ENCODE data around the gene SPATA12. TPM values are rescaled to one million over a fixed set of nuclear protein-coding genes. Genes with fewer than 3 reads are reported as not detected.

The SPATA12 gene
- total RNA-seq, 2 experiments from 2014 or later, result not detected

DNA sequence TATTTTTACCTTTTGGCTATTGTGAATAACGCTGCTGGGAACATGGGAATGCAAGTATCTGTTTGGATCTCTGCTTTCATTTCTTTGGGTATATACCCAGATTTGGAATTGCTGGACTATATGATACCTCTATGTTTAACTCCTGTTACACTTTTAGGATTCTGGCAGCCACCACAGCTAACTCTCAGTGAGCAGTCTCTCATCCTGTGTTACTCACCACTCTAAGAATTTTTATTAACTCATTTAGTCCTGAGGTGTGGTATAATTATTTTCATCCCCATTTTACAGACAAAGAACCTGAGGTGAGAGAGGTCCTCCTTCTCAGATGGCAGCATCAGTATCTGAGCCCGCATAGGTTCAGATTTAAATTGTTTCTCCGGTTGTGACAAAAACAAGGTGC lies 1.1 kb downstream of the SPATA12 start:
- intact Hi-C loops (cut with micrococcal nuclease), result no loop called here
- ChIA-PET CTCF (no interaction called here), POLR2A (no interaction called here)
- H3K9me3 Mint-ChIP-seq, result no peaks in the 10 kb centered on the region
- peaks cover 3% of the 10 kb centered on the region for H3K4me1 Mint-ChIP-seq (ENCODE audit: low read depth)
- no peak overlapping the region for H3K27ac Mint-ChIP-seq
- H3K4me3 Mint-ChIP-seq, result no peak overlapping the region
- no peaks in the 10 kb centered on the region for H3K36me3 Mint-ChIP-seq (ENCODE audit: low read depth)
- TF ChIP-seq, protein P1, sequence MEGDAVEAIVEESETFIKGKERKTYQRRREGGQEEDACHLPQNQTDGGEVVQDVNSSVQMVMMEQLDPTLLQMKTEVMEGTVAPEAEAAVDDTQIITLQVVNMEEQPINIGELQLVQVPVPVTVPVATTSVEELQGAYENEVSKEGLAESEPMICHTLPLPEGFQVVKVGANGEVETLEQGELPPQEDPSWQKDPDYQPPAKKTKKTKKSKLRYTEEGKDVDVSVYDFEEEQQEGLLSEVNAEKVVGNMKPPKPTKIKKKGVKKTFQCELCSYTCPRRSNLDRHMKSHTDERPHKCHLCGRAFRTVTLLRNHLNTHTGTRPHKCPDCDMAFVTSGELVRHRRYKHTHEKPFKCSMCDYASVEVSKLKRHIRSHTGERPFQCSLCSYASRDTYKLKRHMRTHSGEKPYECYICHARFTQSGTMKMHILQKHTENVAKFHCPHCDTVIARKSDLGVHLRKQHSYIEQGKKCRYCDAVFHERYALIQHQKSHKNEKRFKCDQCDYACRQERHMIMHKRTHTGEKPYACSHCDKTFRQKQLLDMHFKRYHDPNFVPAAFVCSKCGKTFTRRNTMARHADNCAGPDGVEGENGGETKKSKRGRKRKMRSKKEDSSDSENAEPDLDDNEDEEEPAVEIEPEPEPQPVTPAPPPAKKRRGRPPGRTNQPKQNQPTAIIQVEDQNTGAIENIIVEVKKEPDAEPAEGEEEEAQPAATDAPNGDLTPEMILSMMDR (IDR thresholded peaks at IDR 0.05), result no peak
- no peak for DNase-seq
- H3K27me3 Mint-ChIP-seq, result peaks cover 6% of the 10 kb centered on the region
- ATAC-seq, result no peak

DNA sequence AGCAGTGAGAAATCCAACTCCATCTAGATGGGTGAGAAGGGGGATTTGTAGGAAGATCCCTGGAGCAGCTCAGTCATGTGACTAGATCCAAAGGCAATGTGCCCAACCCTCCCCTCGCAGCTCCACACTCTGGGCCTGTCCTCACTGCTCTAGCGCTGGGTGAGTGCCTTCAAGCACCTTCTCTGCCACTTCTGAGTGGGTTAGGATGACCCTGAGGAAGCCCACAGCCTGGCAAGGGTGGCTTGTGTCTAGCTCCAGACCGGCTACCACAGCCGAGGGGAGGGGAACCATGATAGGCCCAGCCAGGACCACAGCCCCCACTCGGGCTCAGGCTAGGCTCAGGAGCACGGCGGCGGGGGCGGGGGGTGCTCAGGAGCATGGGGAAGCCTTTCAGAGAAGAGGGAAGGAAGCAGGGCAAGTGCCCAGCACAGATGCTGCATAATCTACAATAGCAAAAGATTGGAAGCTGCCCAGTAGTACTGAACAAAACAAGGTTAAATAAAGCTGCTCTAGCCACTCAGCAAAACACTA lies 1.7 kb downstream of the SPATA12 start:
- Mint-ChIP-seq H3K36me3 (ENCODE audit: low read depth) (no peaks in the 10 kb centered on the region), H3K4me1 (ENCODE audit: low read depth) (peaks cover 3% of the 10 kb centered on the region), H3K27me3 (peaks cover 5% of the 10 kb centered on the region), H3K27ac (no peak overlapping the region), H3K9me3 (no peaks in the 10 kb centered on the region), H3K4me3 (no peak overlapping the region)
- intact Hi-C loops (cut with micrococcal nuclease), result no loop called here
- TF ChIP-seq, protein P1 (IDR thresholded peaks at IDR 0.05), result no peak
- DNase-seq (no peak), ATAC-seq (no peak)
- ChIA-PET POLR2A (interaction anchor here (0.6 kb wide), 1 partner anchor 14 kb away, joined by 3 read pairs; no protein-coding TSS in a partner anchor), CTCF (interaction anchor here (1.3 kb wide), 1 partner anchor 66 kb away, joined by 3 read pairs; no protein-coding TSS in a partner anchor)

DNA sequence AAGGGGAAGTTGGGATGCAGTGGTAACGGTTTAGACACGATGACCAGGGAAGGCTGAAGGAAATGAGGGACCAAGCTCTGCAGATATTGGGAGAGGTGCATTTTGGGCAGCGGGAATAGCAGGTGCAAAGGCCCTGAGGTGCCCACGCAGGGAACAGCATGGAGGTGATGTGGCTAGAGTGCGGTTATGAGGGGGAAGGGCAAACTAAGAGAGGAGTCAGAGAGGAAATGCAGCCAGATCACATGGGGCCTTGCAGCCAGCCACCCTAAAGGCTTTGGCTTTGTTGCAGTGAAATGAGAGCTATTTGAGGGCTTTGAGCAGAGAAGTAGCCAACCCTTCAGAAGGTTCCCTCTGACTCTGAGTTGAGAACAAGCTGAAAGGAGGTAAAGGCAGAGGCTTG lies 2.6 kb downstream of the SPATA12 start:
- Mint-ChIP-seq H3K27ac (no peak overlapping the region), H3K4me1 (ENCODE audit: low read depth) (peaks cover 3% of the 10 kb centered on the region), H3K4me3 (no peak overlapping the region), H3K27me3 (peaks cover 3% of the 10 kb centered on the region), H3K36me3 (ENCODE audit: low read depth) (no peaks in the 10 kb centered on the region), H3K9me3 (no peaks in the 10 kb centered on the region)
- TF ChIP-seq, protein P1 (IDR thresholded peaks at IDR 0.05), result no peak
- DNase-seq (no peak), ATAC-seq (no peak)
- POLR2A ChIA-PET, result no interaction called here
- intact Hi-C loops (cut with micrococcal nuclease), result no loop called here
- CTCF ChIA-PET, result interaction anchor here (1.3 kb wide), 1 partner anchor 67 kb away, joined by 3 read pairs; no protein-coding TSS in a partner anchor

DNA sequence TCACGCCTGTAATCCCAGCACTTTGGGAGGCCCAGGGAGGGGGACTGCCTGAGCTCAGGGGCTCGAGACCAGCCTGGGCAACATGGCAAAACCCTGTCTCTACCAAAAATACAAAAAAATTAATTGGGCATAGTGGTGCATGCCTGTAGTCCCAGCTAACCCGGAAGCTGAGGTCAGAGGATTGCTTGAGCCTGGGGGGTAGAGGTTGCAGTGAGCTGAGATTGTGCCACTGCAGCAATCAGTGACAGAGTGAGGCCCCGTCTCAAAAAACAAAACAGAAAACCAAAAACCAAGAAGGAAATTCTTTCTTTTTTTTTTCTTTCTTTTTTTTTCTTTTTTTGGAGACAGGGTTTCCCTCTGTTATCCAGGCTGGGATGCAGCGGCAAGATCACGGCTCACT lies 3.5 kb downstream of the SPATA12 start:
- H3K36me3 Mint-ChIP-seq (ENCODE audit: low read depth), result no peaks in the 10 kb centered on the region
- TF ChIP-seq, protein P1 (IDR thresholded peaks at IDR 0.05), result no peak
- ATAC-seq, result no peak
- intact Hi-C loops (cut with micrococcal nuclease), result no loop called here
- H3K9me3 Mint-ChIP-seq, result no peaks in the 10 kb centered on the region
- ChIA-PET CTCF (no interaction called here), POLR2A (no interaction called here)
- peaks cover 4% of the 10 kb centered on the region for H3K4me1 Mint-ChIP-seq (ENCODE audit: low read depth)
- DNase-seq, result no peak
- no peak overlapping the region for H3K27ac Mint-ChIP-seq
- peaks cover 3% of the 10 kb centered on the region for H3K27me3 Mint-ChIP-seq
- no peak overlapping the region for H3K4me3 Mint-ChIP-seq

DNA sequence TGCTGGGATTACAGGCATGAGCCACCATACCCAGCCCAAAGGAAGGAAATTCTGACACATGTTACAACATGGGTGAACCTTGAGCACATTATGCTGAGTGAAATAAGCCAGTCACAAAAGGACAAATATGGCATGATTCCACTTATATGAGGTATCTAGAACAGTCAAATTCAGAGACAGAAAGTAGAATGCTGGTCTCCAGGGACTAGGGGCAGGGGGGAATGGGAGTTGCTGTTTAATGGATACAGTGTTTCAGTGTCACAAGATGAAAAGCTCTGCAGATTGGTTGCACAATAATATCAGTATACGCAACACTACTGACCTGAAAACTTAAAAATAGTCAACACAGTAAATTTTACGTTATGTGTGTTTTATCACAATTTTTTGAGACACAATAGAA lies 4.1 kb downstream of the SPATA12 start:
- TF ChIP-seq, protein P1 (IDR thresholded peaks at IDR 0.05), result no peak
- POLR2A ChIA-PET, result no interaction called here
- intact Hi-C loops (cut with micrococcal nuclease), result no loop called here
- DNase-seq, result no peak
- Mint-ChIP-seq H3K27me3 (peaks cover 3% of the 10 kb centered on the region), H3K27ac (no peak overlapping the region), H3K4me1 (ENCODE audit: low read depth) (peaks cover 4% of the 10 kb centered on the region), H3K36me3 (ENCODE audit: low read depth) (no peaks in the 10 kb centered on the region), H3K4me3 (no peak overlapping the region), H3K9me3 (no peaks in the 10 kb centered on the region)
- CTCF ChIA-PET, result no interaction called here
- no peak for ATAC-seq

Measured in activated CD8-positive, alpha-beta T cell treated with anti-CD3 and anti-CD28 coated beads for 36 hours (primary cell).